Liver (tissue), 3 donors: Measurements from ENCODE around the gene GLB1L2.

ENCODE experiments used
- EGR1 ChIP-seq, 2 donors: IDR thresholded peaks; 2 replicates each; pipeline ENCODE4 v1.6.1; 2016 to 2018; ENCODE audit warnings: antibody characterized with exemption in 2 of 2, low read depth in 2 of 2
- GABPA ChIP-seq, 2 donors: IDR thresholded peaks in 1 of 2; conservative IDR thresholded peaks in 1 of 2; 2 replicates each; pipeline ENCODE4 v1.6.1; 2016; ENCODE audit warnings: antibody characterized with exemption in 2 of 2, mild to moderate bottlenecking in 1 of 2, moderate library complexity in 1 of 2
- HNF4G ChIP-seq: IDR thresholded peaks from 2 replicates; pipeline ENCODE4 v1.6.1; 2016; ENCODE audit warnings: antibody characterized with exemption
- NR2F2 ChIP-seq: IDR thresholded peaks from 2 replicates; pipeline ENCODE4 v1.6.1; 2016; ENCODE audit warnings: antibody characterized with exemption
- RAD21 ChIP-seq, 2 donors: IDR thresholded peaks; 2 replicates each; pipeline ENCODE4 v1.6.1; 2016; ENCODE audit warnings: antibody characterized with exemption in 2 of 2, mild to moderate bottlenecking in 2 of 2
- RXRA ChIP-seq, 2 donors: IDR thresholded peaks; 2 replicates each; pipeline ENCODE4 v1.6.1; 2017 to 2018; ENCODE audit warnings: antibody characterized with exemption in 2 of 2, mild to moderate bottlenecking in 1 of 2
- TAF1 ChIP-seq: conservative IDR thresholded peaks from 2 replicates; pipeline ENCODE4 v1.6.1; 2016; ENCODE audit warnings: antibody characterized with exemption, mild to moderate bottlenecking
- TF ChIP-seq, protein P1 (sequence below): fragments of 150-350 bp; IDR thresholded peaks from 2 replicates; pipeline ENCODE4 v1.5.1; 2017; ENCODE audit warnings: improper control_type of control experiment, low read depth, low read length; ENCODE audit not compliant: missing input control
- TF ChIP-seq, protein P2 (sequence below): IDR thresholded peaks from 2 replicates; pipeline ENCODE4 v1.6.1; 2016; ENCODE audit warnings: antibody characterized with exemption
- TF ChIP-seq, protein P3 (sequence below): IDR thresholded peaks from 2 replicates; pipeline ENCODE4 v1.6.1; 2016; ENCODE audit warnings: antibody characterized with exemption
- TF ChIP-seq, protein P4 (sequence below): IDR thresholded peaks from 2 replicates; pipeline ENCODE4 v1.6.1; 2016; ENCODE audit warnings: antibody characterized with exemption, mild to moderate bottlenecking
- donor health status: healthy.
- donor health status: healthy.

DNA sequence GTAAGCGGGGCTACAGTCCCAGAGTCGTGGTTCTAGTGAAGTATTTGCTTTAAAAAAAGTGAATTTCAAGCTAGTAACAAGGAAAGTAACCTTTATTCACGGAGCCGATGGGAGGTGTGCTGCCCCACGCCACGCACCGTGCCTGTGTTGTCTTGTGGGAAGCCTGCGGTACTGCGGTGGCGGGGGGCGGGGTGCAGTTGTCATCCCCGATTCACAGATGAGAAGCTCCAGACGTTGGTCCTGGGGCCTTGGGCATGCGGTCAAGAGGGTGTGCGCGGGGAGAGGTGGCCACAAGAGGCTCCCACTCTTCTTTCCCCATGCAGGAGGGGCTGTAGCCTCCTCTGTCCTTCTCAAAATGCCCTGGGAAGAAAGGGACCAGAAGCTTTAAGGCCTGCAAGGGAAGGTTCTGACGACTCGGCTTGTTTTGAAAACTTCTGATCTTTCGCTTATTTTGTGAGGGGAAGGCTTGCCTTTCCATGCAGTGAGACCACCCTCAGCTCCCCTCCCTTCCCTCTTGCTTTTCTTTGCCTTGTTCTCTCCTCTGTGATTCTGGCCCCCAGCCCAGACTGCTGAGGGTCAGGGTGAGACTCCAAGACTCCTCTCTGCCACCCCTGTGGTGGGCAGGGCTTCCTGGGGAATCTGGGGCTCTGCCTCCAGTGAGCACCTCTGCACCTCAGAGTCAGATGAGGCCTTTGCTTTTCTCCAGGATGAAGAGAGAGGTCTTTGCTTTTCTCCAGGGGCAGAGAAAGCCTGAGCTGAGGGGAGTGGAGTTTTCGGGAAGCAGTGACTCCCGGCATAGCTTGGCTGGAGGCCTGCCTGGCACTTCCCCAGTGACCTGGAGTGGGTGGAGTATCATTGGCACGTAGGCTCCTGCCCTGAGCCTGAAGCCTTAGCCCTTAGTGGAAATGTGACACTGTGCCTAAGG lies 49.4 kb upstream of the GLB1L2 start:
- TF ChIP-seq, protein P1, sequence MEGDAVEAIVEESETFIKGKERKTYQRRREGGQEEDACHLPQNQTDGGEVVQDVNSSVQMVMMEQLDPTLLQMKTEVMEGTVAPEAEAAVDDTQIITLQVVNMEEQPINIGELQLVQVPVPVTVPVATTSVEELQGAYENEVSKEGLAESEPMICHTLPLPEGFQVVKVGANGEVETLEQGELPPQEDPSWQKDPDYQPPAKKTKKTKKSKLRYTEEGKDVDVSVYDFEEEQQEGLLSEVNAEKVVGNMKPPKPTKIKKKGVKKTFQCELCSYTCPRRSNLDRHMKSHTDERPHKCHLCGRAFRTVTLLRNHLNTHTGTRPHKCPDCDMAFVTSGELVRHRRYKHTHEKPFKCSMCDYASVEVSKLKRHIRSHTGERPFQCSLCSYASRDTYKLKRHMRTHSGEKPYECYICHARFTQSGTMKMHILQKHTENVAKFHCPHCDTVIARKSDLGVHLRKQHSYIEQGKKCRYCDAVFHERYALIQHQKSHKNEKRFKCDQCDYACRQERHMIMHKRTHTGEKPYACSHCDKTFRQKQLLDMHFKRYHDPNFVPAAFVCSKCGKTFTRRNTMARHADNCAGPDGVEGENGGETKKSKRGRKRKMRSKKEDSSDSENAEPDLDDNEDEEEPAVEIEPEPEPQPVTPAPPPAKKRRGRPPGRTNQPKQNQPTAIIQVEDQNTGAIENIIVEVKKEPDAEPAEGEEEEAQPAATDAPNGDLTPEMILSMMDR, result no peak
- TF ChIP-seq NR2F2, result no peak
- TF ChIP-seq RXRA (IDR thresholded peaks at IDR 0.05), result peak in 1 of 2 donors; percentile 20
- no peak for TF ChIP-seq TAF1
- TF ChIP-seq, protein P2, sequence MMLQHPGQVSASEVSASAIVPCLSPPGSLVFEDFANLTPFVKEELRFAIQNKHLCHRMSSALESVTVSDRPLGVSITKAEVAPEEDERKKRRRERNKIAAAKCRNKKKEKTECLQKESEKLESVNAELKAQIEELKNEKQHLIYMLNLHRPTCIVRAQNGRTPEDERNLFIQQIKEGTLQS, result no peak
- TF ChIP-seq HNF4G, result no peak
- TF ChIP-seq, protein P3, sequence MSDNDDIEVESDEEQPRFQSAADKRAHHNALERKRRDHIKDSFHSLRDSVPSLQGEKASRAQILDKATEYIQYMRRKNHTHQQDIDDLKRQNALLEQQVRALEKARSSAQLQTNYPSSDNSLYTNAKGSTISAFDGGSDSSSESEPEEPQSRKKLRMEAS, result no peak
- no peak for TF ChIP-seq GABPA (IDR thresholded peaks at IDR 0.05 in 1 of 2, conservative IDR thresholded peaks at IDR 0.05 in 1 of 2)
- no peak for TF ChIP-seq EGR1 (IDR thresholded peaks at IDR 0.05; ENCODE audit: low read depth in 2 of 2)
- TF ChIP-seq, protein P4, sequence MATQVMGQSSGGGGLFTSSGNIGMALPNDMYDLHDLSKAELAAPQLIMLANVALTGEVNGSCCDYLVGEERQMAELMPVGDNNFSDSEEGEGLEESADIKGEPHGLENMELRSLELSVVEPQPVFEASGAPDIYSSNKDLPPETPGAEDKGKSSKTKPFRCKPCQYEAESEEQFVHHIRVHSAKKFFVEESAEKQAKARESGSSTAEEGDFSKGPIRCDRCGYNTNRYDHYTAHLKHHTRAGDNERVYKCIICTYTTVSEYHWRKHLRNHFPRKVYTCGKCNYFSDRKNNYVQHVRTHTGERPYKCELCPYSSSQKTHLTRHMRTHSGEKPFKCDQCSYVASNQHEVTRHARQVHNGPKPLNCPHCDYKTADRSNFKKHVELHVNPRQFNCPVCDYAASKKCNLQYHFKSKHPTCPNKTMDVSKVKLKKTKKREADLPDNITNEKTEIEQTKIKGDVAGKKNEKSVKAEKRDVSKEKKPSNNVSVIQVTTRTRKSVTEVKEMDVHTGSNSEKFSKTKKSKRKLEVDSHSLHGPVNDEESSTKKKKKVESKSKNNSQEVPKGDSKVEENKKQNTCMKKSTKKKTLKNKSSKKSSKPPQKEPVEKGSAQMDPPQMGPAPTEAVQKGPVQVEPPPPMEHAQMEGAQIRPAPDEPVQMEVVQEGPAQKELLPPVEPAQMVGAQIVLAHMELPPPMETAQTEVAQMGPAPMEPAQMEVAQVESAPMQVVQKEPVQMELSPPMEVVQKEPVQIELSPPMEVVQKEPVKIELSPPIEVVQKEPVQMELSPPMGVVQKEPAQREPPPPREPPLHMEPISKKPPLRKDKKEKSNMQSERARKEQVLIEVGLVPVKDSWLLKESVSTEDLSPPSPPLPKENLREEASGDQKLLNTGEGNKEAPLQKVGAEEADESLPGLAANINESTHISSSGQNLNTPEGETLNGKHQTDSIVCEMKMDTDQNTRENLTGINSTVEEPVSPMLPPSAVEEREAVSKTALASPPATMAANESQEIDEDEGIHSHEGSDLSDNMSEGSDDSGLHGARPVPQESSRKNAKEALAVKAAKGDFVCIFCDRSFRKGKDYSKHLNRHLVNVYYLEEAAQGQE, result no peak
- TF ChIP-seq RAD21 (IDR thresholded peaks at IDR 0.05), result no peak
